K562 (cell line): Measurements from ENCODE around the gene RAB5B.

Experiments
- MTA1 ChIP-seq: fragments of 450-650 bp; IDR thresholded peaks from 2 replicates; pipeline ENCODE4 v1.6.1; 2017; ENCODE audit warnings: borderline replicate concordance
- NFYB ChIP-seq: IDR thresholded peaks from 2 replicates; pipeline ENCODE4 v1.6.1; 2011; ENCODE audit warnings: mild to moderate bottlenecking, moderate library complexity; ENCODE audit not compliant: insufficient read length; ENCODE audit errors: extremely low read depth
- SIN3B ChIP-seq: fragments of 450-650 bp; IDR thresholded peaks from 2 replicates; pipeline ENCODE4 v1.6.1; 2017; ENCODE audit warnings: low read depth, mild to moderate bottlenecking, moderate library complexity
- SMARCB1 ChIP-seq: IDR thresholded peaks from 2 replicates; pipeline ENCODE4 v1.6.1; 2011; ENCODE audit warnings: improper control_type of control experiment, low read depth; ENCODE audit not compliant: insufficient read length
- TARDBP ChIP-seq: fragments of 450-650 bp; IDR thresholded peaks from 2 replicates; pipeline ENCODE4 v1.6.1; 2016
- U2AF2 ChIP-seq: fragments of 200-400 bp; formaldehyde crosslinking; optimal IDR thresholded peaks from 2 replicates; pipeline ENCODE3; 2017; ENCODE audit warnings: low read depth, mild to moderate bottlenecking, low read length
- ZSCAN29 ChIP-seq: fragments of 450-650 bp; IDR thresholded peaks from 2 replicates; pipeline ENCODE4 v1.6.1; 2017
- TF ChIP-seq, protein P1 (sequence below), 3 experiments: IDR thresholded peaks in 2 of 3; conservative IDR thresholded peaks in 1 of 3; 2 replicates each; pipeline ENCODE4 v1.5.1; 2011 to 2012; ENCODE audit warnings: low read length in 3 of 3, mild to moderate bottlenecking in 3 of 3, control low read depth in 2 of 3, improper control_type of control experiment in 1 of 3, inconsistent platforms in 1 of 3, low read depth in 1 of 3, mixed read lengths in 1 of 3, moderate library complexity in 1 of 3; ENCODE audit not compliant: insufficient read depth in 2 of 3
- TF ChIP-seq, protein P2 (sequence below): fragments of 250-450 bp; sonication (Bioruptor Pico); IDR thresholded peaks from 2 replicates; pipeline ENCODE4 v1.5.1; 2021; ENCODE audit warnings: mild to moderate bottlenecking
- TF ChIP-seq, protein P3 (sequence below): fragments of 450-650 bp; IDR thresholded peaks from 2 replicates; pipeline ENCODE4 v1.6.1; 2016; ENCODE audit warnings: low read depth

- no peak for TF ChIP-seq TARDBP
- TF ChIP-seq ZSCAN29 = no peak
- TF ChIP-seq, protein P1, sequence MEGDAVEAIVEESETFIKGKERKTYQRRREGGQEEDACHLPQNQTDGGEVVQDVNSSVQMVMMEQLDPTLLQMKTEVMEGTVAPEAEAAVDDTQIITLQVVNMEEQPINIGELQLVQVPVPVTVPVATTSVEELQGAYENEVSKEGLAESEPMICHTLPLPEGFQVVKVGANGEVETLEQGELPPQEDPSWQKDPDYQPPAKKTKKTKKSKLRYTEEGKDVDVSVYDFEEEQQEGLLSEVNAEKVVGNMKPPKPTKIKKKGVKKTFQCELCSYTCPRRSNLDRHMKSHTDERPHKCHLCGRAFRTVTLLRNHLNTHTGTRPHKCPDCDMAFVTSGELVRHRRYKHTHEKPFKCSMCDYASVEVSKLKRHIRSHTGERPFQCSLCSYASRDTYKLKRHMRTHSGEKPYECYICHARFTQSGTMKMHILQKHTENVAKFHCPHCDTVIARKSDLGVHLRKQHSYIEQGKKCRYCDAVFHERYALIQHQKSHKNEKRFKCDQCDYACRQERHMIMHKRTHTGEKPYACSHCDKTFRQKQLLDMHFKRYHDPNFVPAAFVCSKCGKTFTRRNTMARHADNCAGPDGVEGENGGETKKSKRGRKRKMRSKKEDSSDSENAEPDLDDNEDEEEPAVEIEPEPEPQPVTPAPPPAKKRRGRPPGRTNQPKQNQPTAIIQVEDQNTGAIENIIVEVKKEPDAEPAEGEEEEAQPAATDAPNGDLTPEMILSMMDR (IDR thresholded peaks at IDR 0.05 in 2 of 3, conservative IDR thresholded peaks at IDR 0.05 in 1 of 3; ENCODE audit: insufficient read depth in 2 of 3, low read depth in 1 of 3, low read length in 3 of 3) = no peak
- TF ChIP-seq, protein P2, sequence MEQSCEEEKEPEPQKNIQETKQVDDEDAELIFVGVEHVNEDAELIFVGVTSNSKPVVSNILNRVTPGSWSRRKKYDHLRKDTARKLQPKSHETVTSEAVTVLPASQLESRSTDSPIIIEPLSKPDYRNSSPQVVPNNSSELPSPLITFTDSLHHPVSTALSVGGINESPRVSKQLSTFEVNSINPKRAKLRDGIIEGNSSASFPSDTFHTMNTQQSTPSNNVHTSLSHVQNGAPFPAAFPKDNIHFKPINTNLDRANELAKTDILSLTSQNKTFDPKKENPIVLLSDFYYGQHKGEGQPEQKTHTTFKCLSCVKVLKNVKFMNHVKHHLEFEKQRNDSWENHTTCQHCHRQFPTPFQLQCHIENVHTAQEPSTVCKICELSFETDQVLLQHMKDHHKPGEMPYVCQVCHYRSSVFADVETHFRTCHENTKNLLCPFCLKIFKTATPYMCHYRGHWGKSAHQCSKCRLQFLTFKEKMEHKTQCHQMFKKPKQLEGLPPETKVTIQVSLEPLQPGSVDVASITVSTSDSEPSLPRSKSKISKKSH (CRISPR knock-in tag) = no peak
- no peak for TF ChIP-seq SIN3B
- no peak for TF ChIP-seq SMARCB1
- TF ChIP-seq U2AF2 = no peak
- TF ChIP-seq MTA1 = no peak
- TF ChIP-seq, protein P3, sequence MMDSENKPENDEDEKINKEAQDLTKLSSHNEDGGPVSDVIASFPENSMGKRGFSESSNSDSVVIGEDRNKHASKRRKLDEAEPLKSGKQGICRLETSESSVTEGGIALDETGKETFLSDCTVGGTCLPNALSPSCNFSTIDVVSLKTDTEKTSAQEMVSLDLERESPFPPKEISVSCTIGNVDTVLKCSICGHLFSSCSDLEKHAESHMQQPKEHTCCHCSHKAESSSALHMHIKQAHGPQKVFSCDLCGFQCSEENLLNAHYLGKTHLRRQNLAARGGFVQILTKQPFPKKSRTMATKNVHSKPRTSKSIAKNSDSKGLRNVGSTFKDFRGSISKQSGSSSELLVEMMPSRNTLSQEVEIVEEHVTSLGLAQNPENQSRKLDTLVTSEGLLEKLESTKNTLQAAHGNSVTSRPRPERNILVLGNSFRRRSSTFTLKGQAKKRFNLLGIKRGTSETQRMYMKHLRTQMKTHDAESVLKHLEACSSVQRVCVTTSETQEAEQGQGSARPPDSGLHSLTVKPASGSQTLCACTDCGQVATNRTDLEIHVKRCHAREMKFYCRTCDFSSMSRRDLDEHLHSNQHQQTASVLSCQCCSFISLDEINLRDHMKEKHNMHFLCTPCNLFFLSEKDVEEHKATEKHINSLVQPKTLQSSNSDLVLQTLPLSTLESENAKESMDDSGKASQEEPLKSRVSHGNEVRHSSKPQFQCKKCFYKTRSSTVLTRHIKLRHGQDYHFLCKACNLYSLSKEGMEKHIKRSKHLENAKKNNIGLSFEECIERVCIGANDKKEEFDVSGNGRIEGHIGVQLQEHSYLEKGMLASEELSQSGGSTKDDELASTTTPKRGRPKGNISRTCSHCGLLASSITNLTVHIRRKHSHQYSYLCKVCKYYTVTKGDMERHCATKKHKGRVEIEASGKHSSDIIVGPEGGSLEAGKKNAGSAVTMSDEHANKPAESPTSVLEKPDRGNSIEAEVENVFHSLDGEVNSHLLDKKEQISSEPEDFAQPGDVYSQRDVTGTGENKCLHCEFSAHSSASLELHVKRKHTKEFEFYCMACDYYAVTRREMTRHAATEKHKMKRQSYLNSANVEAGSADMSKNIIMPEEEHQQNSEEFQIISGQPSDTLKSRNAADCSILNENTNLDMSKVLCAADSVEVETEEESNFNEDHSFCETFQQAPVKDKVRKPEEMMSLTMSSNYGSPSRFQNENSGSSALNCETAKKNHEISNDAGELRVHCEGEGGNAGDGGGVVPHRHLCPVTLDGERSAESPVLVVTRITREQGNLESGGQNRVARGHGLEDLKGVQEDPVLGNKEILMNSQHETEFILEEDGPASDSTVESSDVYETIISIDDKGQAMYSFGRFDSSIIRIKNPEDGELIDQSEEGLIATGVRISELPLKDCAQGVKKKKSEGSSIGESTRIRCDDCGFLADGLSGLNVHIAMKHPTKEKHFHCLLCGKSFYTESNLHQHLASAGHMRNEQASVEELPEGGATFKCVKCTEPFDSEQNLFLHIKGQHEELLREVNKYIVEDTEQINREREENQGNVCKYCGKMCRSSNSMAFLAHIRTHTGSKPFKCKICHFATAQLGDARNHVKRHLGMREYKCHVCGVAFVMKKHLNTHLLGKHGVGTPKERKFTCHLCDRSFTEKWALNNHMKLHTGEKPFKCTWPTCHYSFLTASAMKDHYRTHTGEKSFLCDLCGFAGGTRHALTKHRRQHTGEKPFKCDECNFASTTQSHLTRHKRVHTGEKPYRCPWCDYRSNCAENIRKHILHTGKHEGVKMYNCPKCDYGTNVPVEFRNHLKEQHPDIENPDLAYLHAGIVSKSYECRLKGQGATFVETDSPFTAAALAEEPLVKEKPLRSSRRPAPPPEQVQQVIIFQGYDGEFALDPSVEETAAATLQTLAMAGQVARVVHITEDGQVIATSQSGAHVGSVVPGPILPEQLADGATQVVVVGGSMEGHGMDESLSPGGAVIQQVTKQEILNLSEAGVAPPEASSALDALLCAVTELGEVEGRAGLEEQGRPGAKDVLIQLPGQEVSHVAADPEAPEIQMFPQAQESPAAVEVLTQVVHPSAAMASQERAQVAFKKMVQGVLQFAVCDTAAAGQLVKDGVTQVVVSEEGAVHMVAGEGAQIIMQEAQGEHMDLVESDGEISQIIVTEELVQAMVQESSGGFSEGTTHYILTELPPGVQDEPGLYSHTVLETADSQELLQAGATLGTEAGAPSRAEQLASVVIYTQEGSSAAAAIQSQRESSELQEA = no peak
- TF ChIP-seq NFYB = no peak
Measured at GRCh38 chr12:56018356-56018755, 44.5 kb downstream of the RAB5B start.
